IPS-18a (cell line): Measurements from ENCODE around the gene DACH1.
A peak's percentile ranks its signal among the peaks of the same experiment; 100 is the strongest.

ENCODE experiments used
- H3K27ac ChIP-seq: one replicate; pipeline ENCODE4 v1.5.1; 2013; ENCODE audit warnings: low read length
- H3K27me3 ChIP-seq: one replicate; pipeline ENCODE4 v1.6.1; 2013; ENCODE audit warnings: mild to moderate bottlenecking, low read length; ENCODE audit not compliant: control insufficient read depth, insufficient read depth
- H3K36me3 ChIP-seq: one replicate; pipeline ENCODE4 v1.6.1; 2013; ENCODE audit warnings: low read depth, low read length; ENCODE audit not compliant: control insufficient read depth
- H3K4me1 ChIP-seq: one replicate; pipeline ENCODE4 v1.6.1; 2013; ENCODE audit warnings: low read depth, low read length; ENCODE audit not compliant: control insufficient read depth
- H3K4me3 ChIP-seq: one replicate; pipeline ENCODE4 v1.5.1; 2013; ENCODE audit warnings: low read length
- H3K9ac ChIP-seq: one replicate; pipeline ENCODE4 v1.6.1; 2013; ENCODE audit warnings: mild to moderate bottlenecking, low read length, moderate library complexity
- H3K9me3 ChIP-seq: one replicate; pipeline ENCODE4 v1.6.1; 2013; ENCODE audit warnings: low read depth, low read length; ENCODE audit not compliant: control insufficient read depth

The DACH1 gene

GRCh38 chr13:71685072-71685471 is 181.9 kb downstream of the DACH1 start:
- H3K27me3 ChIP-seq = peaks cover 63% of the 10 kb centered on the region
- peak overlapping the region; percentile 4 for H3K4me3 ChIP-seq
- H3K36me3 ChIP-seq = no peaks in the 10 kb centered on the region
- H3K4me1 ChIP-seq = peaks cover 33% of the 10 kb centered on the region
- H3K9ac ChIP-seq = no peak overlapping the region
- no peak overlapping the region for H3K27ac ChIP-seq
- no peaks in the 10 kb centered on the region for H3K9me3 ChIP-seq

GRCh38 chr13:71681901-71682613 is 184.9 kb downstream of the DACH1 start:
- H3K27me3 ChIP-seq = peaks cover 51% of the 10 kb centered on the region
- no peaks in the 10 kb centered on the region for H3K36me3 ChIP-seq
- H3K4me1 ChIP-seq = peaks cover 33% of the 10 kb centered on the region
- no peak overlapping the region for H3K9ac ChIP-seq
- no peak overlapping the region for H3K4me3 ChIP-seq
- H3K9me3 ChIP-seq = no peaks in the 10 kb centered on the region
- no peak overlapping the region for H3K27ac ChIP-seq

DNA sequence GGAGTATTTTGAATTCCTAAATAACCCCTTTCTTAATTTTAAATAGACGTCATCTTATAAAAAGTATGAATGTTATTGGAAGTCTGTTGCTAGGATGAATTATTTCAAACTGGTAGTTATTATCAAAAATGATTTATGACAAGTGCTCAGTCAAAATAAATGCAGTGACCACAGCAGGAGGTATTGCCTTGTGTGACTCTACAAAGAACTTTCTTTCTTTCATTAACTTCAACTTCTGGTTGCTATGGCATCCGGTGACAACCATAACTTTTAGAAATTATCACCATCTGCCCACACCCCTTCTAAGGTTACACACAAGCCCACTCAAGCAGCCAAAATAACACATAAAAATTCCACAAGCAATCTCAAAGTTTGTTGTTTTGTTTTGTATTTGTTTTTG is 189.9 kb downstream of the DACH1 start:
- Histone ChIP-seq H3K27me3 (peaks cover 2% of the 10 kb centered on the region), H3K36me3 (no peaks in the 10 kb centered on the region), H3K4me3 (no peak overlapping the region), H3K4me1 (no peaks in the 10 kb centered on the region), H3K27ac (no peak overlapping the region), H3K9me3 (no peaks in the 10 kb centered on the region), H3K9ac (no peak overlapping the region)

GRCh38 chr13:71672512-71672911 is 194.5 kb downstream of the DACH1 start:
- Histone ChIP-seq H3K9me3 (no peaks in the 10 kb centered on the region), H3K4me1 (no peaks in the 10 kb centered on the region)

GRCh38 chr13:71663431-71663830 is 203.6 kb downstream of the DACH1 start:
- Histone ChIP-seq H3K27me3 (no peaks in the 10 kb centered on the region), H3K9ac (no peak overlapping the region), H3K4me1 (peaks cover 9% of the 10 kb centered on the region), H3K9me3 (no peaks in the 10 kb centered on the region), H3K4me3 (no peak overlapping the region), H3K36me3 (no peaks in the 10 kb centered on the region), H3K27ac (no peak overlapping the region)

More at GRCh38 chr13:71672512-71672911, 194.5 kb downstream of the DACH1 start:
- H3K36me3 ChIP-seq = no peaks in the 10 kb centered on the region
- no peaks in the 10 kb centered on the region for H3K27me3 ChIP-seq
- no peak overlapping the region for H3K9ac ChIP-seq
- no peak overlapping the region for H3K4me3 ChIP-seq
- no peak overlapping the region for H3K27ac ChIP-seq

- peaks cover 9% of the 10 kb centered on the region for H3K4me1 ChIP-seq
- H3K27me3 ChIP-seq = no peaks in the 10 kb centered on the region
- no peaks in the 10 kb centered on the region for H3K9me3 ChIP-seq
- no peaks in the 10 kb centered on the region for H3K36me3 ChIP-seq
- no peak overlapping the region for H3K9ac ChIP-seq
- H3K27ac ChIP-seq = no peak overlapping the region
- no peak overlapping the region for H3K4me3 ChIP-seq
Measured at GRCh38 chr13:71661921-71662320, 205.1 kb downstream of the DACH1 start.

DNA sequence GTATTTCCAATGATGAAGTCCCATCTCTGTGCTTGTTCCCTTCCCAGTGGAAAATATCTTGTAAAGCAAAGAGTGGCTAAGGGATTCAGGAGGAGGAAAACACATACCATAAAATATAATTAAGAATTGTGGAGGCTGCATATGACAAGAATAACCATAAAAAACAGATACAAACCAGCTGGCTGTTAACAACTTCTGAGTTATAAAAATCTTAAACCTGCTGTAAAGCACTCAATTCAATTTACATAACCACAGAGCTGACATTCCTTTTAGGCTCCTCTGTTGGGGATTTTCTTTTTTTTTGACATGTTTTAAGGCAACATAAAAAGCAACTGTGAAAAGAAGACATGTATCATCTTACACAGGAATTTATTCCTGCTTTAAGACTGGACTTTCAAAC is 207.6 kb downstream of the DACH1 start:
- no peaks in the 10 kb centered on the region for H3K27me3 ChIP-seq
- no peaks in the 10 kb centered on the region for H3K9me3 ChIP-seq
- H3K4me1 ChIP-seq = peaks cover 9% of the 10 kb centered on the region
- H3K9ac ChIP-seq = no peak overlapping the region
- H3K27ac ChIP-seq = no peak overlapping the region
- no peak overlapping the region for H3K4me3 ChIP-seq
- H3K36me3 ChIP-seq = no peaks in the 10 kb centered on the region

GRCh38 chr13:71645467-71645866 is 221.5 kb downstream of the DACH1 start:
- Histone ChIP-seq H3K36me3 (no peaks in the 10 kb centered on the region), H3K27ac (no peak overlapping the region), H3K9ac (no peak overlapping the region), H3K4me1 (no peaks in the 10 kb centered on the region), H3K27me3 (no peaks in the 10 kb centered on the region), H3K9me3 (no peaks in the 10 kb centered on the region), H3K4me3 (no peak overlapping the region)

DNA sequence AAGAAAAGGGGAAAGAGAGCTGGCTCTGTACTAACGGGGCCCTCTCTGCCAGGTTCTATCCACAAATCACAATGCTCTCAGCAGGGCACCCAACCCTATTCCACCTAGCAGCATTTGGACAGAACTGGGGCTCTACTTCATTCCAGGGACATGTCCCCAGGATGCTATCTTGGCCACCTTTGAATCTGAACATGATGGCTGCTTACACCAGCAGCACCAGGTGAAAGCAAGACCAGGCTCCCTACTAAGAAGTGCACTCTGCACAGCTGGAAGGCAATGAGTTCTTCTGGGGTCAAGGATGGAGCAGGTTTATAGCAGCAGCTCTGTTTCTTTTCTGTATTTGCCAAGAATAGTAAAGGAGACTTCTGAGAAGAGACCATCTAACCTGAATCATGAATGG is 222.4 kb downstream of the DACH1 start:
- H3K4me3 ChIP-seq = no peak overlapping the region
- H3K9ac ChIP-seq = no peak overlapping the region
- no peaks in the 10 kb centered on the region for H3K27me3 ChIP-seq
- H3K9me3 ChIP-seq = no peaks in the 10 kb centered on the region
- no peaks in the 10 kb centered on the region for H3K36me3 ChIP-seq
- no peaks in the 10 kb centered on the region for H3K4me1 ChIP-seq
- H3K27ac ChIP-seq = no peak overlapping the region

- Histone ChIP-seq H3K27me3 (no peaks in the 10 kb centered on the region), H3K4me3 (no peak overlapping the region), H3K9me3 (no peaks in the 10 kb centered on the region), H3K36me3 (no peaks in the 10 kb centered on the region), H3K9ac (no peak overlapping the region), H3K27ac (no peak overlapping the region), H3K4me1 (peaks cover 3% of the 10 kb centered on the region)
Measured at GRCh38 chr13:71643448-71643860, 223.6 kb downstream of the DACH1 start.

- Histone ChIP-seq H3K36me3 (no peaks in the 10 kb centered on the region), H3K9me3 (no peaks in the 10 kb centered on the region), H3K9ac (no peak overlapping the region), H3K27me3 (no peaks in the 10 kb centered on the region), H3K4me3 (no peak overlapping the region), H3K27ac (no peak overlapping the region), H3K4me1 (peaks cover 10% of the 10 kb centered on the region)
Measured at GRCh38 chr13:71638751-71639150, 228.3 kb downstream of the DACH1 start.
